GM19438 (cell line): ENCODE data around the gene RDH12.

Experiments
- ATAC-seq: cut with Tn5 transposase; IDR thresholded peaks from one replicate; pipeline ENCODE4 v1.9.1; 2021; ENCODE audit warnings: low read depth; ENCODE audit not compliant: unreplicated experiment

RDH12 gene

GRCh38 chr14:67746927-67747326, 45.2 kb downstream of the RDH12 start:
- ATAC-seq: no peak

GRCh38 chr14:67748312-67748711, 46.6 kb downstream of the RDH12 start:
- ATAC-seq: no peak

GRCh38 chr14:67749341-67750084, 47.8 kb downstream of the RDH12 start:
- ATAC-seq: no peak

GRCh38 chr14:67756496-67756895, 54.8 kb downstream of the RDH12 start:
- ATAC-seq: no peak

- no peak for ATAC-seq
Measured at GRCh38 chr14:67757175-67757574, 55.5 kb downstream of the RDH12 start.

- no peak for ATAC-seq
Measured at GRCh38 chr14:67759916-67760315, 58.2 kb downstream of the RDH12 start.

GRCh38 chr14:67762051-67762450, 60.4 kb downstream of the RDH12 start:
- ATAC-seq: no peak

GRCh38 chr14:67763158-67763822, 61.6 kb downstream of the RDH12 start:
- ATAC-seq: no peak

- no peak for ATAC-seq
Measured at GRCh38 chr14:67764496-67764895, 62.8 kb downstream of the RDH12 start.

- no peak for ATAC-seq
Measured at GRCh38 chr14:67765192-67765834, 63.6 kb downstream of the RDH12 start.

GRCh38 chr14:67766035-67766680, 64.5 kb downstream of the RDH12 start:
- ATAC-seq: no peak

GRCh38 chr14:67768219-67768618, 66.5 kb downstream of the RDH12 start:
- no peak for ATAC-seq

- ATAC-seq: no peak
Measured at GRCh38 chr14:67773844-67774377, 72.2 kb downstream of the RDH12 start.

GRCh38 chr14:67776653-67777322, 75.1 kb downstream of the RDH12 start:
- ATAC-seq: no peak

- no peak for ATAC-seq
Measured at GRCh38 chr14:67778792-67779191, 77.1 kb downstream of the RDH12 start.

GRCh38 chr14:67782090-67782489, 80.4 kb downstream of the RDH12 start:
- ATAC-seq: no peak
